SK-N-SH (cell line): ENCODE data around the gene AGAP1. TPM values are rescaled to one million over a fixed set of nuclear protein-coding genes. Genes with fewer than 3 reads are reported as not detected.

Experiments
- CTCF ChIA-PET: fragments of 300-600, 350-600 bp; formaldehyde crosslinking; extraction: SDS; loops from one replicate; lab custom pipeline; 2021; lab: Yijun Ruan, JAX
- POLR2A ChIA-PET: fragments of 350-600 bp; sonication (Branson Sonifier 250); formaldehyde crosslinking; extraction: SDS; loops from one replicate; lab custom pipeline; 2020; ENCODE audit warnings: antibody characterized with exemption, inconsistent platforms; lab: Yijun Ruan, JAX
- DNase-seq: peaks from one replicate; pipeline ENCODE4 v3.0.0; 2012
- H2AFZ ChIP-seq: fragments of 200-600 bp; sonication (generic); 2 replicates; pipeline ENCODE4 v1.8.1; 2016; ENCODE audit warnings: antibody characterized with exemption, mild to moderate bottlenecking, low read depth
- H3F3A ChIP-seq: fragments of 200-600 bp; sonication (generic); replicated peaks from 2 replicates; pipeline ENCODE3; 2016; ENCODE audit warnings: antibody characterized with exemption, mild to moderate bottlenecking; ENCODE audit not compliant: insufficient read depth
- H3K27ac ChIP-seq, 2 experiments: fragments of 200-500 bp in 1 of 2; fragments of 200-600 bp in 1 of 2; sonication (Bioruptor generic) in 1 of 2; sonication (generic), shearing (Covaris generic) in 1 of 2; 2 replicates each; pipeline versions ENCODE4 v1.5.1 to v1.6.1; 2014 to 2016; ENCODE audit warnings: low read depth in 2 of 2, inconsistent platforms in 1 of 2, low read length in 1 of 2, mild to moderate bottlenecking in 1 of 2, mixed read lengths in 1 of 2
- H3K27me3 ChIP-seq: fragments of 200-600 bp; sonication (generic), shearing (Covaris generic); 2 replicates; pipeline ENCODE4 v1.6.1; 2016; ENCODE audit warnings: mixed run types; ENCODE audit not compliant: insufficient read depth
- H3K36me3 ChIP-seq, 2 experiments: fragments of 200-500 bp in 1 of 2; fragments of 200-600 bp in 1 of 2; sonication (Bioruptor generic) in 1 of 2; sonication (generic) in 1 of 2; replicated peaks in 1 of 2; 2 replicates each; pipeline versions ENCODE3 to v1.5.1; 2014 to 2016; ENCODE audit warnings: low read length in 1 of 2, mild to moderate bottlenecking in 1 of 2; ENCODE audit not compliant: insufficient read depth in 2 of 2, control insufficient read depth in 1 of 2
- H3K4me1 ChIP-seq, 2 experiments: fragments of 200-500 bp in 1 of 2; fragments of 200-600 bp in 1 of 2; sonication (Bioruptor generic) in 1 of 2; sonication (generic), shearing (Covaris generic) in 1 of 2; 2 replicates each; pipeline versions ENCODE4 v1.5.1 to v1.6.1; 2014 to 2016; ENCODE audit warnings: low read depth in 1 of 2, low read length in 1 of 2, mixed run types in 1 of 2; ENCODE audit not compliant: insufficient read depth in 2 of 2, control insufficient read depth in 1 of 2
- H3K4me2 ChIP-seq: fragments of 200-600 bp; sonication (generic), shearing (Covaris generic); 2 replicates; pipeline ENCODE4 v1.6.1; 2017; ENCODE audit warnings: mixed run types
- H3K4me3 ChIP-seq, 2 experiments: fragments of 200-500 bp in 1 of 2; fragments of 200-600 bp in 1 of 2; sonication (Bioruptor generic) in 1 of 2; sonication (generic), shearing (Covaris generic) in 1 of 2; 2 replicates each; pipeline versions ENCODE4 v1.5.1 to v1.8.1; 2014 to 2016; ENCODE audit warnings: low read depth in 2 of 2, inconsistent platforms in 1 of 2, low read length in 1 of 2, mild to moderate bottlenecking in 1 of 2, mixed read lengths in 1 of 2, moderate library complexity in 1 of 2
- H3K79me2 ChIP-seq: fragments of 200-600 bp; sonication (generic); 2 replicates; pipeline ENCODE4 v1.8.1; 2017; ENCODE audit warnings: mild to moderate bottlenecking; ENCODE audit not compliant: insufficient read depth
- H3K9ac ChIP-seq: fragments of 200-600 bp; sonication (generic); 2 replicates; pipeline ENCODE4 v1.6.1; 2017; ENCODE audit warnings: mixed run types
- H3K9me2 ChIP-seq: fragments of 200-600 bp; sonication (generic); 2 replicates; pipeline ENCODE4 v1.6.1; 2017; ENCODE audit warnings: mixed run types
- H3K9me3 ChIP-seq: fragments of 200-600 bp; sonication (generic); 2 replicates; pipeline ENCODE4 v1.6.1; 2017; ENCODE audit warnings: mixed run types, mild to moderate bottlenecking, moderate library complexity
- H4K20me1 ChIP-seq: fragments of 200-600 bp; sonication (generic); 2 replicates; pipeline ENCODE4 v1.6.1; 2017; ENCODE audit warnings: mild to moderate bottlenecking, mixed run types; ENCODE audit not compliant: insufficient read depth
- CHD2 ChIP-seq: fragments of 150-350 bp; IDR thresholded peaks from 2 replicates; pipeline ENCODE4 v1.6.1; 2018; ENCODE audit warnings: low read length; ENCODE audit not compliant: partially characterized antibody
- FOXJ3 ChIP-seq: sonication (generic); formaldehyde crosslinking; IDR thresholded peaks from 2 replicates; pipeline ENCODE4 v1.5.1; 2020; ENCODE audit warnings: mild to moderate bottlenecking, missing genetic modification reagents
- GABPA ChIP-seq: IDR thresholded peaks from 2 replicates; pipeline ENCODE4 v1.4.0; 2012; ENCODE audit warnings: low read depth, mild to moderate bottlenecking
- GATA2 ChIP-seq: sonication (generic); formaldehyde crosslinking; IDR thresholded peaks from 2 replicates; pipeline ENCODE4 v1.5.0; 2020; ENCODE audit warnings: mild to moderate bottlenecking, missing genetic modification reagents
- IRF3 ChIP-seq: fragments of 150-350 bp; IDR thresholded peaks from 2 replicates; pipeline ENCODE4 v1.6.1; 2016; ENCODE audit warnings: mild to moderate bottlenecking, low read depth, low read length
- JUND ChIP-seq: IDR thresholded peaks from 2 replicates; pipeline ENCODE4 v1.4.0; 2012
- MXI1 ChIP-seq: IDR thresholded peaks from 2 replicates; pipeline ENCODE4 v1.6.1; 2012; ENCODE audit warnings: mild to moderate bottlenecking, low read depth, low read length, improper control_type of control experiment
- NRF1 ChIP-seq: IDR thresholded peaks from 2 replicates; pipeline ENCODE4 v1.6.1; 2012; ENCODE audit warnings: low read depth, mild to moderate bottlenecking, low read length
- POLR2AphosphoS5 ChIP-seq: IDR thresholded peaks from 2 replicates; pipeline ENCODE4 v1.6.1; 2012; ENCODE audit warnings: low read depth, low read length
- RAD21 ChIP-seq: IDR thresholded peaks from 2 replicates; pipeline ENCODE4 v1.6.1; 2012; ENCODE audit warnings: mild to moderate bottlenecking, low read length
- RFX5 ChIP-seq: IDR thresholded peaks from 2 replicates; pipeline ENCODE4 v1.6.1; 2012; ENCODE audit warnings: mild to moderate bottlenecking, improper control_type of control experiment, low read length
- TEAD4 ChIP-seq: IDR thresholded peaks from 2 replicates; pipeline ENCODE4 v1.4.0; 2012; ENCODE audit warnings: mild to moderate bottlenecking, borderline replicate concordance; ENCODE audit not compliant: insufficient read depth
- YY1 ChIP-seq: IDR thresholded peaks from 2 replicates; pipeline ENCODE4 v1.4.0; 2012; ENCODE audit warnings: low read depth, mild to moderate bottlenecking
- WGBS: methylation state at CpG from one replicate; pipeline ENCODE4 v1.1.6; 2017; ENCODE audit warnings: low lambda C conversion rate; 5-methylcytosine and 5-hydroxymethylcytosine counted together
- polyA plus RNA-seq, 3 experiments: library from polyadenylated mRNA; depleted of rRNA; stranded (reverse); fragments of >200 nt; gene quantifications; 2 replicates each; pipeline ENCODE4 v1.2.3, GENCODE V29; 2012
- TF ChIP-seq, protein P1 (sequence below): IDR thresholded peaks from 2 replicates; pipeline ENCODE4; 2012
- TF ChIP-seq, protein P2 (sequence below): IDR thresholded peaks from 2 replicates; pipeline ENCODE4 v1.6.1; 2012; ENCODE audit warnings: mild to moderate bottlenecking, low read depth, low read length, moderate library complexity

AGAP1 gene
- polyA plus RNA-seq, 1 of the 3 experiments (the other 2 are of a cell fraction), result 8.8 TPM

GRCh38 chr2:235854276-235854675 lies 360.4 kb downstream of the AGAP1 start:
- peaks cover 0 to 3% of the 10 kb centered on the region in 2 experiments; a peak in 1 of 4 replicates for H3K4me1 ChIP-seq
- TF ChIP-seq GATA2 (CRISPR knock-in tag) (no peak), JUND (no peak), FOXJ3 (CRISPR knock-in tag) (no peak), YY1 (no peak)
- no peak overlapping the region for H2AFZ ChIP-seq
- no peaks in the 10 kb centered on the region for H4K20me1 ChIP-seq
- 92% methylated on average over 8 of the region's 9 CpGs for WGBS
- no peaks in the 10 kb centered on the region for H3F3A ChIP-seq
- no peaks in the 10 kb centered on the region for H3K27me3 ChIP-seq
- H3K9me3 ChIP-seq, result no peaks in the 10 kb centered on the region
- H3K9ac ChIP-seq, result no peak overlapping the region
- ChIA-PET POLR2A (no interaction called here), CTCF (interaction anchor here (0.6 to 2.0 kb wide), 4 partner anchors 75 to 323 kb away, joined by 3 to 5 read pairs (median 4); no protein-coding TSS in a partner anchor)
- H3K9me2 ChIP-seq, result no peaks in the 10 kb centered on the region
- H3K4me3 ChIP-seq, result no peak overlapping the region
- no peaks in the 10 kb centered on the region for H3K36me3 ChIP-seq
- DNase-seq, result no peak
- H3K27ac ChIP-seq, result no peak overlapping the region
- no peaks in the 10 kb centered on the region for H3K79me2 ChIP-seq
- H3K4me2 ChIP-seq, result no peak overlapping the region

GRCh38 chr2:235855011-235855410 lies 361.2 kb downstream of the AGAP1 start:
- Histone ChIP-seq H3K27me3 (no peaks in the 10 kb centered on the region), H3K36me3 (no peaks in the 10 kb centered on the region), H3F3A (no peaks in the 10 kb centered on the region), H3K79me2 (no peaks in the 10 kb centered on the region), H3K27ac (no peak overlapping the region), H4K20me1 (no peaks in the 10 kb centered on the region), H2AFZ (no peak overlapping the region), H3K9ac (no peak overlapping the region), H3K9me2 (no peaks in the 10 kb centered on the region), H3K4me2 (no peak overlapping the region), H3K4me3 (no peak overlapping the region), H3K4me1 (peaks cover 3 to 5% of the 10 kb centered on the region in 2 experiments; a peak in 2 of 4 replicates), H3K9me3 (no peaks in the 10 kb centered on the region)
- TF ChIP-seq NRF1 (no peak), GATA2 (CRISPR knock-in tag) (no peak), GABPA (no peak), RFX5 (no peak), TEAD4 (no peak), JUND (no peak), POLR2AphosphoS5 (no peak), MXI1 (no peak), FOXJ3 (CRISPR knock-in tag) (no peak), CHD2 (no peak), RAD21 (no peak), IRF3 (no peak)
- TF ChIP-seq, protein P1, sequence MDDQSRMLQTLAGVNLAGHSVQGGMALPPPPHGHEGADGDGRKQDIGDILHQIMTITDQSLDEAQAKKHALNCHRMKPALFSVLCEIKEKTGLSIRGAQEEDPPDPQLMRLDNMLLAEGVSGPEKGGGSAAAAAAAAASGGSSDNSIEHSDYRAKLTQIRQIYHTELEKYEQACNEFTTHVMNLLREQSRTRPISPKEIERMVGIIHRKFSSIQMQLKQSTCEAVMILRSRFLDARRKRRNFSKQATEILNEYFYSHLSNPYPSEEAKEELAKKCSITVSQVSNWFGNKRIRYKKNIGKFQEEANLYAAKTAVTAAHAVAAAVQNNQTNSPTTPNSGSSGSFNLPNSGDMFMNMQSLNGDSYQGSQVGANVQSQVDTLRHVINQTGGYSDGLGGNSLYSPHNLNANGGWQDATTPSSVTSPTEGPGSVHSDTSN, result no peak
- TF ChIP-seq, protein P2, sequence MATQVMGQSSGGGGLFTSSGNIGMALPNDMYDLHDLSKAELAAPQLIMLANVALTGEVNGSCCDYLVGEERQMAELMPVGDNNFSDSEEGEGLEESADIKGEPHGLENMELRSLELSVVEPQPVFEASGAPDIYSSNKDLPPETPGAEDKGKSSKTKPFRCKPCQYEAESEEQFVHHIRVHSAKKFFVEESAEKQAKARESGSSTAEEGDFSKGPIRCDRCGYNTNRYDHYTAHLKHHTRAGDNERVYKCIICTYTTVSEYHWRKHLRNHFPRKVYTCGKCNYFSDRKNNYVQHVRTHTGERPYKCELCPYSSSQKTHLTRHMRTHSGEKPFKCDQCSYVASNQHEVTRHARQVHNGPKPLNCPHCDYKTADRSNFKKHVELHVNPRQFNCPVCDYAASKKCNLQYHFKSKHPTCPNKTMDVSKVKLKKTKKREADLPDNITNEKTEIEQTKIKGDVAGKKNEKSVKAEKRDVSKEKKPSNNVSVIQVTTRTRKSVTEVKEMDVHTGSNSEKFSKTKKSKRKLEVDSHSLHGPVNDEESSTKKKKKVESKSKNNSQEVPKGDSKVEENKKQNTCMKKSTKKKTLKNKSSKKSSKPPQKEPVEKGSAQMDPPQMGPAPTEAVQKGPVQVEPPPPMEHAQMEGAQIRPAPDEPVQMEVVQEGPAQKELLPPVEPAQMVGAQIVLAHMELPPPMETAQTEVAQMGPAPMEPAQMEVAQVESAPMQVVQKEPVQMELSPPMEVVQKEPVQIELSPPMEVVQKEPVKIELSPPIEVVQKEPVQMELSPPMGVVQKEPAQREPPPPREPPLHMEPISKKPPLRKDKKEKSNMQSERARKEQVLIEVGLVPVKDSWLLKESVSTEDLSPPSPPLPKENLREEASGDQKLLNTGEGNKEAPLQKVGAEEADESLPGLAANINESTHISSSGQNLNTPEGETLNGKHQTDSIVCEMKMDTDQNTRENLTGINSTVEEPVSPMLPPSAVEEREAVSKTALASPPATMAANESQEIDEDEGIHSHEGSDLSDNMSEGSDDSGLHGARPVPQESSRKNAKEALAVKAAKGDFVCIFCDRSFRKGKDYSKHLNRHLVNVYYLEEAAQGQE, result no peak
- CTCF ChIA-PET, result interaction anchor here (1.0 to 2.0 kb wide), 4 partner anchors 76 to 323 kb away, joined by 3 to 5 read pairs (median 4); no protein-coding TSS in a partner anchor
- POLR2A ChIA-PET, result no interaction called here
- DNase-seq, result no peak
- 92% methylated on average over 7 of the region's 7 CpGs for WGBS
